ENCODE results near the gene CFAP77. TPM values are rescaled to one million over a fixed set of nuclear protein-coding genes. Genes with fewer than 3 reads are reported as not detected.

CFAP77 gene
- polyA plus RNA-seq, 1 of the 3 experiments (the other 2 are of a cell fraction): 1.1 TPM

GRCh38 chr9:132534832-132535231, 124.8 kb downstream of the CFAP77 start (continued):
- TF ChIP-seq IRF3 (IDR thresholded peaks at IDR 0.05; ENCODE audit: low read depth, low read length): no peak
- TF ChIP-seq ZBTB33 (IDR thresholded peaks at IDR 0.05; ENCODE audit: borderline replicate concordance, low read depth): no peak
- no peak for TF ChIP-seq TEAD4 (IDR thresholded peaks at IDR 0.05; ENCODE audit: borderline replicate concordance, insufficient read depth)
- TF ChIP-seq TAF1 (IDR thresholded peaks at IDR 0.05; ENCODE audit: borderline replicate concordance, low read depth, low read length): no peak
- no peak for TF ChIP-seq EP300 (IDR thresholded peaks at IDR 0.05; ENCODE audit: borderline replicate concordance in 1 of 2, low read depth in 1 of 2, low read length in 1 of 2)
- no peak for TF ChIP-seq PBX3 (IDR thresholded peaks at IDR 0.05)
- no peak for TF ChIP-seq EZH2phosphoT487 (IDR thresholded peaks at IDR 0.05; ENCODE audit: borderline replicate concordance, low read depth)
- TF ChIP-seq USF2 (IDR thresholded peaks at IDR 0.05; ENCODE audit: borderline replicate concordance, low read depth, low read length): no peak

- no peaks in the 10 kb centered on the region for H3K9me2 ChIP-seq
- H4K20me1 ChIP-seq (ENCODE audit: insufficient read depth): no peaks in the 10 kb centered on the region
- no peak overlapping the region for H3K4me3 ChIP-seq (ENCODE audit: low read depth in 2 of 2, low read length in 1 of 2)
- ChIA-PET POLR2A (no interaction called here), CTCF (interaction anchor here (0.9 to 2.7 kb wide), 2 partner anchors 10 to 39 kb away, joined by 5 to 9 read pairs; no protein-coding TSS in a partner anchor)
- no peaks in the 10 kb centered on the region; a peak in 1 of 4 replicates for H3K4me1 ChIP-seq (ENCODE audit: control insufficient read depth in 1 of 2, insufficient read depth in 2 of 2, low read depth in 1 of 2, low read length in 1 of 2)
- no peaks in the 10 kb centered on the region for H3F3A ChIP-seq (replicated peaks; ENCODE audit: insufficient read depth)
- DNase-seq: no peak
- H2AFZ ChIP-seq (ENCODE audit: low read depth): no peak overlapping the region
- H3K36me3 ChIP-seq (replicated peaks in 1 of 2; ENCODE audit: control insufficient read depth in 1 of 2, insufficient read depth in 2 of 2, low read length in 1 of 2): no peaks in the 10 kb centered on the region
- no peaks in the 10 kb centered on the region for H3K9me3 ChIP-seq
- no peak overlapping the region for H3K9ac ChIP-seq
- H3K4me2 ChIP-seq: no peak overlapping the region
- 42% methylated on average over 1 of the region's 1 CpG for WGBS (ENCODE audit: low lambda C conversion rate)
- H3K27me3 ChIP-seq (ENCODE audit: insufficient read depth): no peaks in the 10 kb centered on the region; the same call in 1 of the 2 replicates
- TF ChIP-seq TEAD4 (IDR thresholded peaks at IDR 0.05; ENCODE audit: borderline replicate concordance, insufficient read depth) (no peak), RXRA (IDR thresholded peaks at IDR 0.05; ENCODE audit: borderline replicate concordance, low read depth) (no peak), RCOR1 (IDR thresholded peaks at IDR 0.05; ENCODE audit: low read length) (no peak), YY1 (IDR thresholded peaks at IDR 0.05; ENCODE audit: low read depth) (no peak), TAF1 (IDR thresholded peaks at IDR 0.05; ENCODE audit: borderline replicate concordance, low read depth, low read length) (no peak), FOXJ3 (CRISPR knock-in tag; IDR thresholded peaks at IDR 0.05) (no peak), POLR2AphosphoS5 (IDR thresholded peaks at IDR 0.05; ENCODE audit: low read depth, low read length) (no peak), PBX3 (IDR thresholded peaks at IDR 0.05) (no peak), FOSL2 (IDR thresholded peaks at IDR 0.05; ENCODE audit: borderline replicate concordance, low read depth) (no peak), TCF12 (IDR thresholded peaks at IDR 0.05) (no peak), RFX5 (IDR thresholded peaks at IDR 0.05; ENCODE audit: low read length) (no peak)
- no peak overlapping the region for H3K27ac ChIP-seq (ENCODE audit: low read depth in 2 of 2, low read length in 1 of 2)
- no peaks in the 10 kb centered on the region for H3K79me2 ChIP-seq (ENCODE audit: insufficient read depth)
Observed at GRCh38 chr9:132536124-132536523, 126.1 kb downstream of the CFAP77 start.
